Dendritic cell treated with granulocyte-macrophage colony-stimulating factor and Interleukin-4, amounts not matched to agents 40 ng/mL and 50 ng/mL, for 4 days (primary cell): ENCODE data around the gene MBNL1.

Experiments
- H3K27ac Mint-ChIP-seq: one replicate; pipeline ENCODE4 v1.8.0; 2022; ENCODE audit warnings: mild to moderate bottlenecking, mixed read lengths
- H3K27me3 Mint-ChIP-seq: one replicate; pipeline ENCODE4 v1.8.0; 2022; ENCODE audit warnings: mild to moderate bottlenecking, mixed read lengths
- H3K36me3 Mint-ChIP-seq: one replicate; pipeline ENCODE4 v1.8.0; 2022; ENCODE audit warnings: low read depth, mixed read lengths
- H3K4me1 Mint-ChIP-seq: one replicate; pipeline ENCODE4 v1.8.0; 2022; ENCODE audit warnings: low read depth, mixed read lengths
- H3K4me3 Mint-ChIP-seq: one replicate; pipeline ENCODE4 v1.8.0; 2022; ENCODE audit warnings: mild to moderate bottlenecking, moderate library complexity, mixed read lengths
- H3K9me3 Mint-ChIP-seq: one replicate; pipeline ENCODE4 v1.8.0; 2022; ENCODE audit warnings: mixed read lengths
- intact Hi-C: fragments of 100-400 bp; cut with micrococcal nuclease; formaldehyde crosslinking; loops from one replicate; pipeline ENCODE4 v1.15.0; 2022

Gene MBNL1

DNA sequence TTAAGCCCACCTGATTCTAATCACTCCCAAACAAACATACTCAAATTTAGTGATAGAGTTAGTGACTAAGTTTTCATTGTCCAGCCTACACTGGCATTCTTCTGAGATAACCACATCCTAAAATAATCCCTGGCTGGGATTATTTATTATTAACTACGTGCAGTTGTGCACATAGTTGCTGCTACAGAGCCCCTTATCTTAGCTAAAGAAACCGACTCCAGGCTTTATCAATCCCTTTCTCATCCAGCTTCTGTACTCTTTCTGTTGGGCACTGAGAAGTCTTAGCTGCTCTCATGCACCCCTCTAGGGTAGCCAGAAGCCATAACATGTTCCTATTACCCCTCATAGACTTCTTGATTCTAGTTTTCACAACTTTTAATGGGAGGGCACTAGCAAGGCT is 208.7 kb downstream of the MBNL1 start:
- Mint-ChIP-seq H3K27ac (no peak overlapping the region), H3K4me3 (no peak overlapping the region), H3K4me1 (peaks cover 24% of the 10 kb centered on the region), H3K27me3 (peaks cover 6% of the 10 kb centered on the region), H3K9me3 (peaks cover 6% of the 10 kb centered on the region), H3K36me3 (no peaks in the 10 kb centered on the region)
- intact Hi-C loops: loop anchor here (10.0 kb wide), 1 partner anchor 357 kb away; the partner anchor contains the start of gene P2RY1

DNA sequence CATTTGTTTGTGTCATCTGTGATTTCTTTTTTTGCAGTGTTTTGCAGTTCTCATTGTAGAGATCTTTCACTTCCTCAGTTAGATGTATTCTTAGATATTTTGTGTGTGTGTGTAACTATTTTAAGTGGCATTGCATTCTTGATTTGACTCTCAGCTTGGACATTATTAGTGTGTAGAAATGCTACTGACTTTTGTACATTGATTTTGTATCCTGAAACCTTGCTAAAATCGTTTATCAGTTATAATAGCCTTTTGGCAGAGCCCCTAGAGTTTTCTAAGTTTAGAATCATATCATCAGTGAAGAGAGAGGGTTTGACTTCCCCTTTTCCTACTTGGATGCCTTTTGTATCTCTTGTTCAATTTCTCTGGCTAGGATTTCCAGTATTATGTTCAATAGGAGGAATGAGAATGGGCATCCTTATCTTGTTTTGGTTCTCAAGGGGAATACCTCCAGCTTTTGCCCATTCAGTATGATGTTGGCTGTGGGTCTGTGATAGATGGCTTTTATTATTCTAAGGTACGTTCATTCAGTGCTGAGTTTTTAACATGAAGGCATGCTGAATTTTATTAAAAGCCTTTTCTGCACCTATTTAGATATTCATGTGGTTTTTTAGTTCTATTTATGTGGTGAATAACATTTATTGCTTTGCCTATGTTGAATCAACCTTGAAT is 211.7 kb downstream of the MBNL1 start:
- intact Hi-C loops: loop anchor here (10.0 kb wide), 1 partner anchor 484 kb away; no protein-coding TSS in a partner anchor
- Mint-ChIP-seq H3K4me1 (peaks cover 20% of the 10 kb centered on the region), H3K27ac (no peak overlapping the region), H3K36me3 (no peaks in the 10 kb centered on the region), H3K9me3 (peaks cover 12% of the 10 kb centered on the region), H3K4me3 (no peak overlapping the region), H3K27me3 (peaks cover 5% of the 10 kb centered on the region)

DNA sequence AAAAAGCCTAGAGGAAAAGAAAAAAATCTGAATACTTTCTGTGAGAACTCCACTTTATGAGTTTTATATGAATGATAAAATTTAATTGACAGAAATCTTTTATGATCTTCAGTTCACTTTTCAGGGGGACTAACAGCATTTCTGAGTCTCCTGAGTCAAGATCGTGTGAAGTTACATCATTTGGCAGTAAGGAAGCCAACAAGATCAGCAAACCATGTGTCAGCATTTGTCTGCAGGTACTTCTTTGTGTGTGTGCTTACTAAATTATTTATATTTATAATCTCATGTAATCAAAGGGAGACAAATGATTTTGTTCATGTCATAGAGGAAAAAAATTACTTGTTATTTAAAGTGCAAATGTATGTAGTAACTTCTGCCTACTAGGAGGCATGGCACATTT is 217.6 kb downstream of the MBNL1 start:
- Mint-ChIP-seq H3K36me3 (no peaks in the 10 kb centered on the region), H3K27ac (no peak overlapping the region), H3K27me3 (peaks cover 1% of the 10 kb centered on the region), H3K4me1 (peaks cover under 1% of the 10 kb centered on the region), H3K4me3 (no peak overlapping the region), H3K9me3 (peaks cover 12% of the 10 kb centered on the region)
- intact Hi-C loops: loop anchor here (10.0 kb wide), 1 partner anchor 478 kb away; no protein-coding TSS in a partner anchor

DNA sequence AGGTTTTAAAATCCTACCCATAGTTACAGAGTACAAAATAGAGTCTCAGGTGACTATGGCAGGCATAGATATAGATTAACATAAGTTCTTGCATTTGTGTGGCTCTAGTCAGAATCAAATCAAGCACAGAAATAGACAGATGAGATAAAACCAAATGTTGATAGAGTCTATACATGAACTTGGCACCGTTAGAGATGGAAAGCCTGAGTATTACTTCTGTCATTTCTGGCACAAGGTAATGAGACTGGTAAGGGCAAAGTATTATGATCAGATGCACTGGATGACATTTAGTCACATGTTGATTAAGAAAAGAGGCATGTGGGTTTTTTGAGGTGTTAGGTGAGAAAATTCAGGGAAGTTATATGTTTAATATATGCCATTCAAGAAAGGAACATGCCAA is 219.7 kb downstream of the MBNL1 start:
- no peaks in the 10 kb centered on the region for H3K4me1 Mint-ChIP-seq
- H3K4me3 Mint-ChIP-seq: no peak overlapping the region
- no peak overlapping the region for H3K27ac Mint-ChIP-seq
- H3K36me3 Mint-ChIP-seq: no peaks in the 10 kb centered on the region
- intact Hi-C loops: loop anchor here (10.0 kb wide), 1 partner anchor 476 kb away; no protein-coding TSS in a partner anchor
- no peaks in the 10 kb centered on the region for H3K27me3 Mint-ChIP-seq
- no peaks in the 10 kb centered on the region for H3K9me3 Mint-ChIP-seq

DNA sequence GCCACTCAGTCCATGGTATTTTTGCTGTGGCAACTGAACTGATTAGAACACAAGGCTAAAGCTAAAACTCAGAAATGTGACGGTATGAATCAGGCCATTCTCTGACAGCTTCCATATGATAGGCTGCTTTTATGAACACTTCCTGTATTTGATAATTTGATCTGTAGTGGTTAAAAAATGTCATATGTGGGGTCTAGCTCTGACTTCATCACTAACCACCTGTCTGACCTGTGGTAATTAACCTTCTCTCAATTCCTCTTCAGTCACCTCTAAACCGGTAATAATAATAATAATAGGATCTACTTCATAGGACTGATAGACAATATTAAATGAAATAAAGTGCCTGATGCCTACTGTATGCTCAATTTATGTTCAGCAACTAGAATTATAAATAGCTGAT is 223.2 kb downstream of the MBNL1 start:
- Mint-ChIP-seq H3K4me3 (no peak overlapping the region), H3K27ac (no peak overlapping the region), H3K9me3 (no peaks in the 10 kb centered on the region), H3K27me3 (no peaks in the 10 kb centered on the region), H3K4me1 (no peaks in the 10 kb centered on the region), H3K36me3 (no peaks in the 10 kb centered on the region)
- intact Hi-C loops: no loop called here

DNA sequence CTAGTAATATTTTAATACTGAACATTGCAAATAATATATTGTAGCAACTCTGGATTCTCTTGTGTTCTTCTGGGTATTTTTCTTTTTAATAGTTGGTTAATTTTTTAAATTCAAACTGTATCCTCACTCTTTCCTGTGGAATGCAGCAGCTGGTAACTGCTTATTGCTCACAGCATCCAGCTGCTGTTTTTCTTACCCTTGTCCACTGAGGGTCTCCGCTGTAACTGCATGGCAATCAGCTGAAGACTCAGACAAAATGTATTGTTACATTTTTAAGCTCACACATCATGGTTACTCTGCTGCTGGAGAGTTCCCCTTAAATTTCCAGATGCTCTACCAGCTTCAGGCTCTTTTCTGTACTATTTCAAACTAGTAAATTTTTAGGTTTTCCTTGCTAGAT is 227.6 kb downstream of the MBNL1 start:
- Mint-ChIP-seq H3K36me3 (peaks cover 5% of the 10 kb centered on the region), H3K4me1 (peaks cover 11% of the 10 kb centered on the region), H3K9me3 (peaks cover 5% of the 10 kb centered on the region), H3K4me3 (no peak overlapping the region), H3K27ac (no peak overlapping the region), H3K27me3 (no peaks in the 10 kb centered on the region)
- intact Hi-C loops: no loop called here

DNA sequence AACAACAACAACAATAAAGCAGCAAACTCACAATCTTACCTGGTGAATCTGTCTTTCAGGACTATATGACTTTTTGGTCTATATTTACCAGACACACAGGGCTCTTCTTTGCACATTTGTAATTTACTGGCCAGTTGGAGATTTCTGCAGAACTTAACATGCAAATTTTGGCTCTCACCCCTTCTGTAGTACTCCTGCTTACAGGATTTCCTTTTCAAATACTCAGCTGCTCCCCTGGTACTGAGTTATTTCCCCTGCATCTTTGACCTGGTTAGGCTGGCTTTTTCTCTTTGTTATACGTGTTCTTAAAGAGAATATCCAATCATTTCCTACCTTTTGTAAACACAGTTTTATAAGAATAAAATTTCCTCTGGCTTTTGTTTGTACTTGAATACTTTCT is 228.0 kb downstream of the MBNL1 start:
- Mint-ChIP-seq H3K4me3 (no peak overlapping the region), H3K27me3 (no peaks in the 10 kb centered on the region), H3K36me3 (peaks cover 5% of the 10 kb centered on the region), H3K4me1 (peaks cover 11% of the 10 kb centered on the region), H3K9me3 (peaks cover 9% of the 10 kb centered on the region), H3K27ac (no peak overlapping the region)
- intact Hi-C loops: no loop called here

DNA sequence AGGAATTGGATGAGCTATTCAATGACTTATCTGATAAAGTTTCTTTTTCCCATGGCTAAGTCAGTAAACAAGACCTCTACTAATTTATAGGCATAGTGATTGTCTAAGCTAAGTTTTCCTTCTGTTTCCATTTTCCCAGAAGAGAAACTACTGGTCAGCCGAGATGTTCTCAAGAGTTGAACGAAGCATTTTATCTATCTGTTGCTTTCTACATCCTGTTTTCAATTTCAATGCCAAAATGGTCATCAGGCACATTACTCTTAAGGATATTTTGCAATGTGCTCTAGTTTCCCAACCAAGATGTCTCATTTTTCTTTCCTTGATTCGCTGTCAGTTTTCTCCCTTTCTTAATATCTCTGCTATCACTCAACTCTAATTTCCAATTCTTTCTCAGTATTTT is 228.7 kb downstream of the MBNL1 start:
- Mint-ChIP-seq H3K4me1 (peaks cover 11% of the 10 kb centered on the region), H3K9me3 (peaks cover 15% of the 10 kb centered on the region), H3K27me3 (no peaks in the 10 kb centered on the region), H3K36me3 (peaks cover 5% of the 10 kb centered on the region), H3K27ac (no peak overlapping the region), H3K4me3 (no peak overlapping the region)
- intact Hi-C loops: no loop called here

DNA sequence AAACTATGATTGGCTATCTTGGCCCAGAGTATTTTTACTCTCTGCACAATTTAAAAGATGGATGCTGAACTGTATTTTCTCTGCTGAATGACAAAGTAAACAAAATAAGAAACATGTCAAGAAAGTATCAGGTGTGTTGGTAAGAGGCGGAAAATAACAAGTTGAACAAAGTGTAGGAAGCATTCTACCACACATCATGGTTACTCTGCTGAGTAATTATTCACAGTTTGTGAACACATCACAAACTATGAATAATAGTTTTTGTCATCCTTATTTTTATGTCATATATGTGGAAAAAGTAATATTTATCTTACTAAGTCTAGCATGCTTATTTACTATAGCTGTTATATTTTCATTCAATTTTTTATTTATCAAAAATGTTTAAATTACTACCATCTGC is 229.2 kb downstream of the MBNL1 start:
- no peak overlapping the region for H3K27ac Mint-ChIP-seq
- intact Hi-C loops: no loop called here
- peaks cover 5% of the 10 kb centered on the region for H3K36me3 Mint-ChIP-seq
- H3K9me3 Mint-ChIP-seq: peaks cover 19% of the 10 kb centered on the region
- no peak overlapping the region for H3K4me3 Mint-ChIP-seq
- peaks cover 11% of the 10 kb centered on the region for H3K4me1 Mint-ChIP-seq
- no peaks in the 10 kb centered on the region for H3K27me3 Mint-ChIP-seq

DNA sequence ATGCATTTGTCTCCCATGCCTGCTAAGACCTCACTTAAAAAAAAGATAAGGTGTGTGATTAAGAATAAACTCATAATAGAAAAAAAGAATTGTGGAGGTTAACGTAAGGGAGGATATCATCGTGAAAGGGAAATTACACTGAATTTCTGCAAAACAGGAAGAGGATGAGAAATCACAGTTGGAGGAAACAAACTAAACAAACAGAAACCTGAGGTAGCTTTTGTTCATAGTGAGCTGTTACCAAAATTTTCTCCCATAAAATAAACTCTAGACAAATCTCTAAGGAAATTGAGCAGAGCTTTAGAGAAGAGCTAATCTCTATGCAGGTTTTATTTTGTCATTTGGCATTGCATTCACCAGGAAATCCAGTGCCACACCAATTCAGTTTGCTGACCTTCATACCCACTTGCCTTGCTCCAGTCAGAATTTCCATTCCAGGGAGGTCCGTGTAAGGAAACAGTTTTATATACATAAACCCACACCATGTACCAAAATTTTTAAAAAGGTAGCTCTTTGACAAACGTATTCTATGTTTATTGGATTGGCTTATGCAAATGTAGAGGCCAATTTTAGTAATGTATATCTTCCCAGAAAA is 231.2 kb downstream of the MBNL1 start:
- Mint-ChIP-seq H3K4me1 (peaks cover 11% of the 10 kb centered on the region), H3K4me3 (no peak overlapping the region), H3K36me3 (peaks cover 5% of the 10 kb centered on the region), H3K27me3 (no peaks in the 10 kb centered on the region), H3K9me3 (peaks cover 22% of the 10 kb centered on the region), H3K27ac (no peak overlapping the region)
- intact Hi-C loops: no loop called here

DNA sequence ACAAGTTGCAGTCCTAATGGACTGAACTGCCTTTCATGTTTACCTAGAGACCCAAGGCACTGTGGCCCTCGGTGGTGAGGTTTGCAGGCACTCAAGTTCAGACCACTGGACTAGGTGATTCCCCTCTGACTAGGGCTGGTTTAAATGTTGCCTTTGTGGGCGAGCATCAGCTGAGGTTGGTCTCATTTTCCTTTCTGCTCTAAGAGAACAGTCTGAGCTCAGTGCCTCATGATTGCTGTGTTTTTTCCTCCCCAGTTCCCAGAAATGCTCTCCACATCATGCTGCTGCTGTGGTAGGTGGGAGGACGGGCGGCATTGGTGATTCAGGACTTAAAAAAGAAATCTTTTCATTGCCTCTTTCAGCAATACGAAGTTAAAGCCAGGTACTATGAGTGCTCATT is 237.2 kb downstream of the MBNL1 start:
- Mint-ChIP-seq H3K27ac (no peak overlapping the region), H3K27me3 (no peaks in the 10 kb centered on the region), H3K4me1 (no peaks in the 10 kb centered on the region), H3K4me3 (no peak overlapping the region), H3K36me3 (peaks cover 4% of the 10 kb centered on the region), H3K9me3 (peaks cover 21% of the 10 kb centered on the region)
- intact Hi-C loops: no loop called here

DNA sequence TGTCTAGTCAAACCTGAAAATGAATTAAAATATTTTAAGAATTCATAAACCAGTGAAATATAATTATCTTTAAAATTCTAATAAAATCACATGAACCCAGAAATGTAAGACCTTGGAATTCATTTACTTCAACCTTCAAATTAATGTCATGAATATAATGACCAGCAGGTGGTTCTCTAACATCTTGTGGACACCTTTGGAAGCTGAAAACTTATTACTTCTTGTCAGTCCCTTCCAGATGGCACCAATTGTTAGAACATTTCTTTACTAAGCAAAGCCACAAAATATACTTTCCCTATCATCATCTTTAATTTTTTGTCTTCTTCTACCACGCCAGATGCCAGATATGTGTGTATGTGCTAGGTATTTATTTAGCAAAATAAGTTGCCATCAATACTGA is 240.0 kb downstream of the MBNL1 start:
- no peak overlapping the region for H3K27ac Mint-ChIP-seq
- H3K9me3 Mint-ChIP-seq: no peaks in the 10 kb centered on the region
- no peaks in the 10 kb centered on the region for H3K36me3 Mint-ChIP-seq
- intact Hi-C loops: no loop called here
- no peak overlapping the region for H3K4me3 Mint-ChIP-seq
- no peaks in the 10 kb centered on the region for H3K27me3 Mint-ChIP-seq
- peaks cover 5% of the 10 kb centered on the region for H3K4me1 Mint-ChIP-seq

DNA sequence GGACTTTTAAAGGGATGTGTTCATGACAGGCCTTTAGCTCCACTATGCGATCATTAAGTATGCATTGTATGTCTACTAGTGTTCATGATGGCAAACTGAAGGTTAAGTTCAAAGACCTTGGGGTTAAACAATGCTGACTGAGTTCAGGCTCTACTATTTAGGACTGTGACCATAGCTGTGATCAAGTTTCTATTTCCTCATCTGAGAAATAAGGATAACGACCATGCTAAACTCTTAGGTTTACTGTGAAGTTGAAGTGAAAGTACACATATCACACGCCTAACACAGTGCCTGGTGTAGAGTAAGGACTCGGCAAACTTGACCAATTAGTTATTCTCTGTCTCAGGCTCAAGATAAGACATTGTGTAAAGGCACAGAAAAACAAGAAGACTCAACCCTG is 243.2 kb downstream of the MBNL1 start:
- peaks cover 5% of the 10 kb centered on the region for H3K4me1 Mint-ChIP-seq
- H3K36me3 Mint-ChIP-seq: no peaks in the 10 kb centered on the region
- no peak overlapping the region for H3K4me3 Mint-ChIP-seq
- H3K9me3 Mint-ChIP-seq: no peaks in the 10 kb centered on the region
- no peak overlapping the region for H3K27ac Mint-ChIP-seq
- intact Hi-C loops: no loop called here
- no peaks in the 10 kb centered on the region for H3K27me3 Mint-ChIP-seq

DNA sequence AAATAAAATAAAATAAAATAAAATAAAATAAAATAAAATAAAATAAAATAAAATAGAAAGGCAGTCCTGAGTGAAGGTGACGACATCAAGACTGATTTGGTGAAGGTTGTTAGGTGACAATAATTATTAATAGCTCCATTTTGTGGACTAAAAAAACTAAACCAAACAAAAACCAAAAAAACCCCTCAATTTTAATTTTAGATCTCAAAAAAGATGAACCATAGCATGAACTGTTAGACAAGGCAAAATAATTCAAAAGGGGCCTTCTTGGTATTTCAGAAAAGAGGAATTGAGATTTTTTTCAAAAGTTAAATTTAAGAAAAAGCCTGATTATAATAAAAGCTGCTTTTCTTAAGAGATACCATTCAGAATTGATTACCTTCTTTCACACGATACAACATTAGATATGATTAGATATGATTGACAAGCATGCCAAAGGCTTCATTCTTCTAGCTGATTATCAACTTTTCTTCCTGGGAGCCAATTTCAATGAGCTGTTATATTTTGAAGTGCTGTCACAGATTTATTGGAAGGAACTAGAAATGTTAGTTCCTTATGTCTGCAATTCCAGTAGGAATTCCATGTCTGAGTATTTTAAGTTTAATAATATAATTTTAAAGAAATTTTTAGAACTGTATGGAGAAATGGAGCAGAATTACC is 244.7 kb downstream of the MBNL1 start:
- Mint-ChIP-seq H3K27me3 (no peaks in the 10 kb centered on the region), H3K9me3 (no peaks in the 10 kb centered on the region), H3K27ac (no peak overlapping the region), H3K4me1 (peaks cover 5% of the 10 kb centered on the region), H3K36me3 (no peaks in the 10 kb centered on the region), H3K4me3 (no peak overlapping the region)
- intact Hi-C loops: no loop called here
